Testis (tissue), 3 donors: Measurements from ENCODE around the gene CERT1. TPM values are rescaled to one million over a fixed set of nuclear protein-coding genes. Genes with fewer than 3 reads are reported as not detected.

Experiments used
- DNase-seq: peaks from one replicate; pipeline ENCODE4 v3.0.0-alpha.2; 2019
- H3K27ac ChIP-seq, 2 donors: fragments of 200-600 bp; sonication (generic); one replicate each; pipeline ENCODE4 v1.5.1; 2019
- H3K27me3 ChIP-seq: fragments of 200-600 bp; sonication (generic); one replicate; pipeline ENCODE4 v1.5.1; 2019
- H3K36me3 ChIP-seq: fragments of 200-600 bp; sonication (generic); one replicate; pipeline ENCODE4 v1.5.1; 2017; ENCODE audit warnings: low read depth; ENCODE audit errors: missing control alignments
- H3K4me1 ChIP-seq: fragments of 200-600 bp; sonication (generic); one replicate; pipeline ENCODE4 v1.5.1; 2019
- H3K4me3 ChIP-seq, 2 donors: fragments of 200-600 bp; sonication (generic); one replicate each; pipeline ENCODE4 v1.5.1; 2017 to 2019
- H3K9me3 ChIP-seq: fragments of 200-600 bp; sonication (generic); one replicate; pipeline ENCODE4 v1.5.1; 2017
- POLR2A ChIP-seq: fragments of 450-650 bp; IDR thresholded peaks from one replicate; pipeline ENCODE4 v1.6.1; 2017; ENCODE audit warnings: antibody characterized with exemption, mild to moderate bottlenecking, moderate library complexity
- WGBS, 2 donors: methylation state at CpG; one replicate each; pipeline ENCODE4 v1.1.5; 2018; 5-methylcytosine and 5-hydroxymethylcytosine counted together
- intact Hi-C: fragments of 100-400 bp; cut with DNase I; formaldehyde crosslinking; loops from one replicate; pipeline ENCODE4 v1.15.1; 2023; ENCODE audit warnings: low total_unique reads
- polyA plus RNA-seq: library from polyadenylated mRNA; stranded (reverse); fragments of 350-450 nt; fragmentation: Illumina TruSeq; extraction: RNeasy Lipid Tissue Mini Kit (QIAGEN cat#74804); gene quantifications from one replicate; pipeline ENCODE4 v1.2.3, GENCODE V29; 2014; ENCODE audit warnings: low read depth, low replicate concordance; ENCODE audit not compliant: insufficient read depth
- total RNA-seq, 2 donors: library from RNA; depleted of rRNA; stranded (reverse); fragments of >200 nt; gene quantifications; one replicate each; pipeline ENCODE4 v1.2.3, GENCODE V29; 2016
- TF ChIP-seq, protein P1 (sequence below), 3 experiments: fragments of 450-650 bp in 2 of 3; fragments of 200-600 bp in 1 of 3; sonication (generic) in 1 of 3; IDR thresholded peaks; one replicate each; pipeline ENCODE4 v1.5.1; 2016 to 2019; ENCODE audit warnings: antibody characterized with exemption in 3 of 3, mild to moderate bottlenecking in 2 of 3, moderate library complexity in 1 of 3

Gene CERT1
- total and polyA plus RNA-seq, 3 donors from 2014 or later: 45.0 to 61.3 (median 51.3) TPM

- peaks cover 3% of the 10 kb centered on the region for H3K4me1 ChIP-seq
- H3K27ac ChIP-seq: no peak overlapping the region
- no peaks in the 10 kb centered on the region for H3K36me3 ChIP-seq
- WGBS, 2 donors: 83 to 91% methylated on average over 4 of the region's 4 CpGs
- DNase-seq: no peak
- H3K9me3 ChIP-seq: no peaks in the 10 kb centered on the region
- no peak overlapping the region for H3K4me3 ChIP-seq
- no peak for TF ChIP-seq POLR2A
- TF ChIP-seq, protein P1, sequence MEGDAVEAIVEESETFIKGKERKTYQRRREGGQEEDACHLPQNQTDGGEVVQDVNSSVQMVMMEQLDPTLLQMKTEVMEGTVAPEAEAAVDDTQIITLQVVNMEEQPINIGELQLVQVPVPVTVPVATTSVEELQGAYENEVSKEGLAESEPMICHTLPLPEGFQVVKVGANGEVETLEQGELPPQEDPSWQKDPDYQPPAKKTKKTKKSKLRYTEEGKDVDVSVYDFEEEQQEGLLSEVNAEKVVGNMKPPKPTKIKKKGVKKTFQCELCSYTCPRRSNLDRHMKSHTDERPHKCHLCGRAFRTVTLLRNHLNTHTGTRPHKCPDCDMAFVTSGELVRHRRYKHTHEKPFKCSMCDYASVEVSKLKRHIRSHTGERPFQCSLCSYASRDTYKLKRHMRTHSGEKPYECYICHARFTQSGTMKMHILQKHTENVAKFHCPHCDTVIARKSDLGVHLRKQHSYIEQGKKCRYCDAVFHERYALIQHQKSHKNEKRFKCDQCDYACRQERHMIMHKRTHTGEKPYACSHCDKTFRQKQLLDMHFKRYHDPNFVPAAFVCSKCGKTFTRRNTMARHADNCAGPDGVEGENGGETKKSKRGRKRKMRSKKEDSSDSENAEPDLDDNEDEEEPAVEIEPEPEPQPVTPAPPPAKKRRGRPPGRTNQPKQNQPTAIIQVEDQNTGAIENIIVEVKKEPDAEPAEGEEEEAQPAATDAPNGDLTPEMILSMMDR (IDR thresholded peaks at IDR 0.05): no peak
- H3K27me3 ChIP-seq: no peaks in the 10 kb centered on the region
- intact Hi-C loops: no loop called here
Measured at GRCh38 chr5:75362474-75362975, 148.9 kb downstream of the CERT1 start.

DNA sequence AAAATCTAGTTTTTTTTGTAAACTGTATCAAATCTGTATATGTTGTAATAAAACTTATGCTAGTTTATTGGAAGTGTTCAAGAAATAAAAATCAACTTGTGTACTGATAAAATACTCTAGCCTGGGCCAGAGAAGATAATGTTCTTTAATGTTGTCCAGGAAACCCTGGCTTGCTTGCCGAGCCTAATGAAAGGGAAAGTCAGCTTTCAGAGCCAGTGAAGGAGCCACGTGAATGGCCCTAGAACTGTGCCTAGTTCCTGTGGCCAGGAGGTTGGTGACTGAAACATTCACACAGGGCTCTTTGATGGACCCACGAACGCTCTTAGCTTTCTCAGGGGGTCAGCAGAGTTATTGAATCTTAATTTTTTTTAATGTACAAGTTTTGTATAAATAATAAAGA lies 150.1 kb downstream of the CERT1 start:
- TF ChIP-seq, protein P1 (IDR thresholded peaks at IDR 0.05): no peak
- no peak for TF ChIP-seq POLR2A
- intact Hi-C loops: no loop called here
- 51 to 65% methylated on average over 4 of the region's 4 CpGs for WGBS, 2 donors
- Histone ChIP-seq H3K4me1 (peaks cover 3% of the 10 kb centered on the region), H3K27me3 (no peaks in the 10 kb centered on the region), H3K9me3 (no peaks in the 10 kb centered on the region), H3K36me3 (no peaks in the 10 kb centered on the region), H3K4me3 (no peak overlapping the region), H3K27ac (no peak overlapping the region)
- peak; percentile 40 for DNase-seq

- H3K27ac ChIP-seq: no peak overlapping the region
- H3K9me3 ChIP-seq: no peaks in the 10 kb centered on the region
- intact Hi-C loops: no loop called here
- no peak overlapping the region for H3K4me3 ChIP-seq
- TF ChIP-seq, protein P1 (IDR thresholded peaks at IDR 0.05): no peak
- TF ChIP-seq POLR2A: no peak
- 89 to 93% methylated on average over 3 of the region's 3 CpGs for WGBS, 2 donors
- no peak for DNase-seq
- no peaks in the 10 kb centered on the region for H3K36me3 ChIP-seq
- peaks cover 3% of the 10 kb centered on the region for H3K4me1 ChIP-seq
- H3K27me3 ChIP-seq: no peaks in the 10 kb centered on the region
Measured at GRCh38 chr5:75358117-75358516, 153.3 kb downstream of the CERT1 start.

DNA sequence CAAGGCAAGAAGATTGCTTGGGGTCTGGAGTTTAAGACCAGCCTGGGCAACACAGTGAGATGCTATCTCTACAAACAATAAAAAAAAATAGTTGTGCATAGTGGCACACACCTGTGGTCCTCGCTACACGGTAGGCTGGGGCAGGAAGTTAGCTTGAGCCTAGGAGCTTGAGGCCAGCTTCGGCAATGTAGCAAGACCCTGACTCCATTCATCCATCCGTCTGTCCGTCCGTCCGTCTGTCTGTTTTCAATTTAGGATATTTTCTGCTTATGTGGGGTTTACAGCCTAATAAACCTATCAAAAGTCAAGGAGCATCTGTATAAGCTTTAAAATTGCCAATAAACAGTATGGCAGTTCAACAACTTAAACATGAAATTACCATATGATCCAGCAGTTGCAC lies 154.7 kb downstream of the CERT1 start:
- intact Hi-C loops: no loop called here
- H3K4me1 ChIP-seq: peaks cover 1% of the 10 kb centered on the region
- no peaks in the 10 kb centered on the region for H3K36me3 ChIP-seq
- no peaks in the 10 kb centered on the region for H3K9me3 ChIP-seq
- H3K4me3 ChIP-seq: no peak overlapping the region
- no peak for DNase-seq
- 91 to 98% methylated on average over 7 of the region's 7 CpGs for WGBS, 2 donors
- TF ChIP-seq POLR2A: no peak
- TF ChIP-seq, protein P1 (IDR thresholded peaks at IDR 0.05): no peak
- H3K27me3 ChIP-seq: no peaks in the 10 kb centered on the region
- H3K27ac ChIP-seq: no peak overlapping the region

- no peak for DNase-seq
Measured at GRCh38 chr5:75355236-75355635, 156.2 kb downstream of the CERT1 start.

More at GRCh38 chr5:75355236-75355635, 156.2 kb downstream of the CERT1 start:
- Histone ChIP-seq H3K27ac (no peak overlapping the region), H3K9me3 (no peaks in the 10 kb centered on the region), H3K27me3 (no peaks in the 10 kb centered on the region), H3K36me3 (no peaks in the 10 kb centered on the region), H3K4me1 (no peaks in the 10 kb centered on the region), H3K4me3 (no peak overlapping the region)
- TF ChIP-seq POLR2A: no peak
- TF ChIP-seq, protein P1 (IDR thresholded peaks at IDR 0.05): no peak
- intact Hi-C loops: no loop called here
- 91 to 93% methylated on average over 6 of the region's 6 CpGs for WGBS, 2 donors
